A549 treated with Hydrocortisone at 1 μM for 4 hours (cell line): ENCODE measurements around the gene URGCP. TPM values are rescaled to one million over a fixed set of nuclear protein-coding genes. Genes with fewer than 3 reads are reported as not detected.

Experiments
- total RNA-seq: library from RNA; stranded (reverse); fragments of 200-300 nt; extraction: Qiagen RNA extraction; gene quantifications from 5 replicates; pipeline ENCODE4 v1.2.3, GENCODE V29; 2022

URGCP gene, protein sequence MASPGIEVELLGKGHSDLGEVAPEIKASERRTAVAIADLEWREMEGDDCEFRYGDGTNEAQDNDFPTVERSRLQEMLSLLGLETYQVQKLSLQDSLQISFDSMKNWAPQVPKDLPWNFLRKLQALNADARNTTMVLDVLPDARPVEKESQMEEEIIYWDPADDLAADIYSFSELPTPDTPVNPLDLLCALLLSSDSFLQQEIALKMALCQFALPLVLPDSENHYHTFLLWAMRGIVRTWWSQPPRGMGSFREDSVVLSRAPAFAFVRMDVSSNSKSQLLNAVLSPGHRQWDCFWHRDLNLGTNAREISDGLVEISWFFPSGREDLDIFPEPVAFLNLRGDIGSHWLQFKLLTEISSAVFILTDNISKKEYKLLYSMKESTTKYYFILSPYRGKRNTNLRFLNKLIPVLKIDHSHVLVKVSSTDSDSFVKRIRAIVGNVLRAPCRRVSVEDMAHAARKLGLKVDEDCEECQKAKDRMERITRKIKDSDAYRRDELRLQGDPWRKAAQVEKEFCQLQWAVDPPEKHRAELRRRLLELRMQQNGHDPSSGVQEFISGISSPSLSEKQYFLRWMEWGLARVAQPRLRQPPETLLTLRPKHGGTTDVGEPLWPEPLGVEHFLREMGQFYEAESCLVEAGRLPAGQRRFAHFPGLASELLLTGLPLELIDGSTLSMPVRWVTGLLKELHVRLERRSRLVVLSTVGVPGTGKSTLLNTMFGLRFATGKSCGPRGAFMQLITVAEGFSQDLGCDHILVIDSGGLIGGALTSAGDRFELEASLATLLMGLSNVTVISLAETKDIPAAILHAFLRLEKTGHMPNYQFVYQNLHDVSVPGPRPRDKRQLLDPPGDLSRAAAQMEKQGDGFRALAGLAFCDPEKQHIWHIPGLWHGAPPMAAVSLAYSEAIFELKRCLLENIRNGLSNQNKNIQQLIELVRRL
- 26.7 to 32.4 TPM (median 28.1 TPM) in 5 replicates for total RNA-seq

DNA sequence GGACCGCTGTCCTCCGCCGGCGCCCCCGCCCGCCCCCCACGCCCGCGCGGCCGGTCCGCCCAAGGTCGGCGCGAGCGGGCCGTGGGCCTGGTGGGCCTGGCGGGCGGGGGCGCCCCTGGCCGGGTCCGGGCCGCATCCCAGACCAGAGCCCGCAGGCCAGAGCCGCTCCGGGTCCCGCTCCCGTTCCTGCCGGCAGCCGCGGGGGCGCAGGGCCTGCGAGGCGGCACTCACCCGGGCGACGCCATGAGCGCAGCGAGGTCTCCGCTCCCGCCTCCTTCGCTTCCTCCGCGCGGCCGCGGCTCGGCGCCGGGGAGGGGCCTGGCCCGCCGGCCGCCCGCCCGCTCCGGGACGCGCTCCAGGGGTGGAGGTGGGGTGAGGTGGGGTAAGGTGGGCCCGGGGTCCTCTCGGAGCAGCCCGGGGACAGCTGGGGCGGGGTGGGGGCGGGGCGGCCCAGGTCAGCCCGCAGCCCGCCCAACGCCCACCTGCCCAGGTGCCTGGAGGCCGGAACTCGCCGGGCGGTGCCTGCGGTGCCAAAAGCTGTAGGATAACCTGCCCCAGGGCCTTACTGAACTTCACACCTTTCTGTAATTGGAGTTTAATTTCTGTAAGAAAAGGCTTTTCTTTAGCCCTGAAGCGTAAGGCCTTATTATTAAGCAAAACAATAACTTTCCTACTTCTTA is at the start of gene URGCP:
URGCP (minus strand) TSS at position 266 of the 680 bp plus-strand sequence; CDS start at position 245, 21 bp downstream.

DNA sequence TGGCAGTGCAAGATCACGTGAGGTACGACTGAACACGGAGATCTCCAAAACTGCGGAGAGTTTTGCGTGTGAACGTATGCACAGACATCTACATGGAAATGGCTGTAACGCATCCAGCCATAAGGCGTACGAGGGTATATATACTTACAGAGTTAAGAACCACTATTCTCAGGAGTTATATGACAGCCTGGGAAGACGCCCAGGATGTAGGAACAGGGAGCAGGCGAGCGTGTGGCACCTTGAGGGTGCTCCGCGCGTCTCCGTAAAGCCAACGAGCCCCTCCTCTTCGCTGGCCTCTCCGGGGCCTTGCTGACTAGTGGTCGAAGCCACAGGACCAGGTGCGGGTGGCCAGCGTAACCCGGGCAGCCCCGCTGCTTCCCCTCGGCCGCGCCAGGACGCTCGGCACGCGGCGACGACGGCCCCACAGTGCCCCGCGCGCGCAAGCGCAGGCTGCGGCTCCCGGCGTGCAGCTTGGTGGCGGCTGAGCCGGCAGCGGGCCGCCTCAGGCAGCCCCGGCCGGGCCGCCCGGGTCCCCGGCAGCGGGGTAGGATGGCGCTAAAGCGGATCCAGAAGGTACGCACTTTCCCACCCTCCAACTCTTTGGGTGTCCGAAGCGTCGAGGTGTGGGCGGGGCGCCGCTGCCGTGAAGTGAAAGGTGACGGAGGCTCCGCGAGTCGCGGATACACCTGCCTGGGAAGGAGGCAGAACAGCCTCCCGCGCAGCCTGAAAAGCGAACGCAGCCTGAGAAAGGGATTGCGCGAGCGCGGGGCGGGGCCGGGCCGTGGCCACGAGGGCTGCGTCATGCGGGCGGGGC is 19.8 kb upstream of the URGCP start, which contains the start of gene UBE2D4:
UBE2D4 (plus strand) TSS at position 453 of the 814 bp plus-strand sequence; CDS start at position 550, 97 bp downstream.

GRCh38 chr7:43869006-43869866 is 37.2 kb downstream of the URGCP start, which contains the start of gene MRPS24:
MRPS24 (minus strand) TSS chr7:43869517; CDS start chr7:43869495, 22 bp downstream.

Other genes with a start within 250 kb of the URGCP start
- 86.8 to 92.2 TPM (median 90.1 TPM) in 5 replicates for gene COA1, start 177.1 kb downstream of the URGCP start, total RNA-seq
- 68.8 to 84.5 TPM (median 74.3 TPM) in 5 replicates for gene BLVRA, start 147.9 kb downstream of the URGCP start, total RNA-seq
- gene MRPS24, start 37.1 kb downstream of the URGCP start, total RNA-seq = 217 to 265 TPM (median 246 TPM) in 5 replicates
- gene UBE2D4, start 19.8 kb upstream of the URGCP start, total RNA-seq = 7.0 to 11.0 TPM (median 9.7 TPM) in 5 replicates
- gene SPDYE1, start 91.3 kb upstream of the URGCP start, total RNA-seq = not detected in 5 replicates
- 68.0 to 72.5 TPM (median 70.2 TPM) in 5 replicates for gene DBNL, start 138.1 kb upstream of the URGCP start, total RNA-seq
- not detected in 5 replicates for gene PGAM2, start 159.0 kb upstream of the URGCP start, total RNA-seq
- gene POLM, start 175.9 kb upstream of the URGCP start, total RNA-seq = 5.3 to 7.4 TPM (median 5.9 TPM) in 5 replicates
- gene AEBP1, start 197.7 kb upstream of the URGCP start, total RNA-seq = 0.02 to 0.13 TPM (median 0.07 TPM) in 4 of 5 replicates, not detected in the other
- gene POLD2, start 217.0 kb upstream of the URGCP start, total RNA-seq = 146 to 165 TPM (median 161 TPM) in 5 replicates
- gene MYL7, start 234.7 kb upstream of the URGCP start, total RNA-seq = not detected in 5 replicates